ENCODE data around the gene TAOK3.

Gene TAOK3

GRCh38 chr12:118189741-118190191, 182.9 kb downstream of the TAOK3 start:
- no peak for DNase-seq
- peaks cover 35% of the 10 kb centered on the region for H3K36me3 ChIP-seq (ENCODE audit: control insufficient read depth, insufficient read depth, low read length)
- no peaks in the 10 kb centered on the region for H3K27me3 ChIP-seq (replicated peaks; ENCODE audit: control insufficient read depth, insufficient read depth, low read length, poor library complexity, severe bottlenecking)
- no peak overlapping the region for H3K4me3 ChIP-seq (ENCODE audit: insufficient read depth, low read depth, low read length, poor library complexity, severe bottlenecking)
- H3K9me3 ChIP-seq (ENCODE audit: control insufficient read depth, low read length) = no peaks in the 10 kb centered on the region
- H3K4me1 ChIP-seq (ENCODE audit: control insufficient read depth, insufficient read depth, low read length, poor library complexity, severe bottlenecking) = no peaks in the 10 kb centered on the region
- no peak overlapping the region for H3K27ac ChIP-seq (ENCODE audit: insufficient read depth, low read length, poor library complexity, severe bottlenecking)

- Histone ChIP-seq H3K9me3 (ENCODE audit: control insufficient read depth, low read length) (no peaks in the 10 kb centered on the region), H3K27ac (ENCODE audit: insufficient read depth, low read length, poor library complexity, severe bottlenecking) (no peak overlapping the region), H3K4me3 (ENCODE audit: insufficient read depth, low read depth, low read length, poor library complexity, severe bottlenecking) (no peak overlapping the region), H3K36me3 (ENCODE audit: control insufficient read depth, insufficient read depth, low read length) (peaks cover 27% of the 10 kb centered on the region), H3K4me1 (ENCODE audit: control insufficient read depth, insufficient read depth, low read length, poor library complexity, severe bottlenecking) (no peaks in the 10 kb centered on the region), H3K27me3 (replicated peaks; ENCODE audit: control insufficient read depth, insufficient read depth, low read length, poor library complexity, severe bottlenecking) (no peaks in the 10 kb centered on the region)
- DNase-seq = no peak
Observed at GRCh38 chr12:118188690-118189371, 183.9 kb downstream of the TAOK3 start.

- Histone ChIP-seq H3K4me3 (ENCODE audit: insufficient read depth, low read depth, low read length, poor library complexity, severe bottlenecking) (no peak overlapping the region), H3K27ac (ENCODE audit: insufficient read depth, low read length, poor library complexity, severe bottlenecking) (no peak overlapping the region), H3K36me3 (ENCODE audit: control insufficient read depth, insufficient read depth, low read length) (peaks cover 20% of the 10 kb centered on the region), H3K27me3 (replicated peaks; ENCODE audit: control insufficient read depth, insufficient read depth, low read length, poor library complexity, severe bottlenecking) (no peaks in the 10 kb centered on the region), H3K9me3 (ENCODE audit: control insufficient read depth, low read length) (no peaks in the 10 kb centered on the region), H3K4me1 (ENCODE audit: control insufficient read depth, insufficient read depth, low read length, poor library complexity, severe bottlenecking) (no peaks in the 10 kb centered on the region)
- DNase-seq = no peak
Observed at GRCh38 chr12:118187751-118188435, 184.8 kb downstream of the TAOK3 start.

GRCh38 chr12:118185602-118186397, 186.9 kb downstream of the TAOK3 start:
- H3K36me3 ChIP-seq (ENCODE audit: control insufficient read depth, insufficient read depth, low read length) = peaks cover 26% of the 10 kb centered on the region
- H3K9me3 ChIP-seq (ENCODE audit: control insufficient read depth, low read length) = no peaks in the 10 kb centered on the region
- no peaks in the 10 kb centered on the region for H3K27me3 ChIP-seq (replicated peaks; ENCODE audit: control insufficient read depth, insufficient read depth, low read length, poor library complexity, severe bottlenecking)
- no peaks in the 10 kb centered on the region for H3K4me1 ChIP-seq (ENCODE audit: control insufficient read depth, insufficient read depth, low read length, poor library complexity, severe bottlenecking)
- no peak overlapping the region for H3K27ac ChIP-seq (ENCODE audit: insufficient read depth, low read length, poor library complexity, severe bottlenecking)
- H3K4me3 ChIP-seq (ENCODE audit: insufficient read depth, low read depth, low read length, poor library complexity, severe bottlenecking) = no peak overlapping the region
- no peak for DNase-seq

GRCh38 chr12:118183711-118184110, 189.0 kb downstream of the TAOK3 start:
- no peaks in the 10 kb centered on the region for H3K4me1 ChIP-seq (ENCODE audit: control insufficient read depth, insufficient read depth, low read length, poor library complexity, severe bottlenecking)
- peaks cover 27% of the 10 kb centered on the region for H3K36me3 ChIP-seq (ENCODE audit: control insufficient read depth, insufficient read depth, low read length)
- H3K4me3 ChIP-seq (ENCODE audit: insufficient read depth, low read depth, low read length, poor library complexity, severe bottlenecking) = no peak overlapping the region
- DNase-seq = no peak
- no peaks in the 10 kb centered on the region for H3K27me3 ChIP-seq (replicated peaks; ENCODE audit: control insufficient read depth, insufficient read depth, low read length, poor library complexity, severe bottlenecking)
- no peak overlapping the region for H3K27ac ChIP-seq (ENCODE audit: insufficient read depth, low read length, poor library complexity, severe bottlenecking)
- no peaks in the 10 kb centered on the region for H3K9me3 ChIP-seq (ENCODE audit: control insufficient read depth, low read length)

- Histone ChIP-seq H3K27ac (ENCODE audit: insufficient read depth, low read length, poor library complexity, severe bottlenecking) (no peak overlapping the region), H3K27me3 (replicated peaks; ENCODE audit: control insufficient read depth, insufficient read depth, low read length, poor library complexity, severe bottlenecking) (no peaks in the 10 kb centered on the region), H3K9me3 (ENCODE audit: control insufficient read depth, low read length) (no peaks in the 10 kb centered on the region), H3K4me1 (ENCODE audit: control insufficient read depth, insufficient read depth, low read length, poor library complexity, severe bottlenecking) (no peaks in the 10 kb centered on the region), H3K4me3 (ENCODE audit: insufficient read depth, low read depth, low read length, poor library complexity, severe bottlenecking) (no peak overlapping the region), H3K36me3 (ENCODE audit: control insufficient read depth, insufficient read depth, low read length) (peaks cover 23% of the 10 kb centered on the region)
- DNase-seq = no peak
Observed at GRCh38 chr12:118183155-118183554, 189.6 kb downstream of the TAOK3 start.

- peaks cover 54% of the 10 kb centered on the region for H3K36me3 ChIP-seq (ENCODE audit: control insufficient read depth, insufficient read depth, low read length)
- no peak for DNase-seq
- no peak overlapping the region for H3K4me3 ChIP-seq (ENCODE audit: insufficient read depth, low read depth, low read length, poor library complexity, severe bottlenecking)
- H3K4me1 ChIP-seq (ENCODE audit: control insufficient read depth, insufficient read depth, low read length, poor library complexity, severe bottlenecking) = no peaks in the 10 kb centered on the region
- H3K27ac ChIP-seq (ENCODE audit: insufficient read depth, low read length, poor library complexity, severe bottlenecking) = no peak overlapping the region
- no peaks in the 10 kb centered on the region for H3K27me3 ChIP-seq (replicated peaks; ENCODE audit: control insufficient read depth, insufficient read depth, low read length, poor library complexity, severe bottlenecking)
- H3K9me3 ChIP-seq (ENCODE audit: control insufficient read depth, low read length) = no peaks in the 10 kb centered on the region
Observed at GRCh38 chr12:118175823-118176447, 196.8 kb downstream of the TAOK3 start.

- H3K4me1 ChIP-seq (ENCODE audit: control insufficient read depth, insufficient read depth, low read length, poor library complexity, severe bottlenecking) = no peaks in the 10 kb centered on the region
- no peak for DNase-seq
- H3K27me3 ChIP-seq (replicated peaks; ENCODE audit: control insufficient read depth, insufficient read depth, low read length, poor library complexity, severe bottlenecking) = no peaks in the 10 kb centered on the region
- H3K36me3 ChIP-seq (ENCODE audit: control insufficient read depth, insufficient read depth, low read length) = peaks cover 27% of the 10 kb centered on the region
- H3K9me3 ChIP-seq (ENCODE audit: control insufficient read depth, low read length) = no peaks in the 10 kb centered on the region
- no peak overlapping the region for H3K27ac ChIP-seq (ENCODE audit: insufficient read depth, low read length, poor library complexity, severe bottlenecking)
- no peak overlapping the region for H3K4me3 ChIP-seq (ENCODE audit: insufficient read depth, low read depth, low read length, poor library complexity, severe bottlenecking)
Observed at GRCh38 chr12:118166946-118167345, 205.8 kb downstream of the TAOK3 start.

GRCh38 chr12:118164798-118165486, 207.8 kb downstream of the TAOK3 start:
- no peak overlapping the region for H3K4me3 ChIP-seq (ENCODE audit: insufficient read depth, low read depth, low read length, poor library complexity, severe bottlenecking)
- no peaks in the 10 kb centered on the region for H3K27me3 ChIP-seq (replicated peaks; ENCODE audit: control insufficient read depth, insufficient read depth, low read length, poor library complexity, severe bottlenecking)
- H3K9me3 ChIP-seq (ENCODE audit: control insufficient read depth, low read length) = no peaks in the 10 kb centered on the region
- no peaks in the 10 kb centered on the region for H3K4me1 ChIP-seq (ENCODE audit: control insufficient read depth, insufficient read depth, low read length, poor library complexity, severe bottlenecking)
- no peak overlapping the region for H3K27ac ChIP-seq (ENCODE audit: insufficient read depth, low read length, poor library complexity, severe bottlenecking)
- peaks cover 28% of the 10 kb centered on the region for H3K36me3 ChIP-seq (ENCODE audit: control insufficient read depth, insufficient read depth, low read length)
- DNase-seq = no peak

All from effector memory CD4-positive, alpha-beta T cell (primary cell).